PC-3 (cell line): ENCODE data around the gene NECAB2. TPM values are rescaled to one million over a fixed set of nuclear protein-coding genes. Genes with fewer than 3 reads are reported as not detected.

Experiments
- ATAC-seq: fragments of 200-7000 bp; cut with Tn5 transposase; 2 replicates; pipeline ENCODE4 v1.9.1; 2020; ENCODE audit warnings: mild to moderate bottlenecking, moderate library complexity
- BruUV-seq: library from RNA; stranded (reverse); fragments of 400-500 nt; replicated peaks from 2 replicates; lab custom pipeline; 2021; lab: Mats Ljungman, UMichigan
- CTCF ChIA-PET: fragments of 300-600 bp; sonication (Branson Sonifier 250); formaldehyde crosslinking; loops from one replicate; lab custom pipeline; 2022; ENCODE audit warnings: antibody characterized with exemption; lab: Charles Lee
- POLR2A ChIA-PET: fragments of 300-600 bp; sonication (Branson Sonifier 250); formaldehyde crosslinking; loops from one replicate; lab custom pipeline; 2022; ENCODE audit warnings: antibody characterized with exemption; ENCODE audit not compliant: unreplicated experiment; lab: Charles Lee
- DNase-seq: peaks from one replicate; pipeline ENCODE4 v3.0.0-alpha.2; 2015
- H2AFZ ChIP-seq: fragments of 300-600 bp; sonication (generic); 2 replicates; pipeline ENCODE4 v1.6.0; 2016; ENCODE audit warnings: antibody characterized with exemption, low read length
- H3F3A ChIP-seq: fragments of 300-600 bp; sonication (generic); one replicate; pipeline ENCODE4 v1.6.0; 2017; ENCODE audit warnings: antibody characterized with exemption, low read length, control low read depth, mild to moderate bottlenecking; ENCODE audit not compliant: unreplicated experiment
- H3K27ac ChIP-seq: fragments of 300-600 bp; sonication (generic); 2 replicates; pipeline ENCODE4 v1.5.1; 2016; ENCODE audit warnings: mild to moderate bottlenecking, low read length
- H3K27me3 ChIP-seq: fragments of 300-600 bp; sonication (generic); 2 replicates; pipeline ENCODE4 v1.6.1; 2016; ENCODE audit warnings: low read length, mixed read lengths
- H3K36me3 ChIP-seq: fragments of 300-600 bp; sonication (generic); 2 replicates; pipeline ENCODE4 v1.6.1; 2016; ENCODE audit warnings: low read depth, mixed run types, low read length, mixed read lengths
- H3K4me1 ChIP-seq: fragments of 300-600 bp; sonication (generic); 2 replicates; pipeline ENCODE4 v1.5.1; 2016; ENCODE audit warnings: low read length; ENCODE audit not compliant: insufficient read depth
- H3K4me2 ChIP-seq: fragments of 300-600 bp; sonication (generic); 2 replicates; pipeline ENCODE4 v1.6.0; 2016; ENCODE audit warnings: low read length
- H3K4me3 ChIP-seq: fragments of 300-600 bp; sonication (generic); 2 replicates; pipeline ENCODE4 v1.5.1; 2016; ENCODE audit warnings: mild to moderate bottlenecking, low read length, mixed read lengths
- H3K79me2 ChIP-seq: fragments of 300-600 bp; sonication (generic); 2 replicates; pipeline ENCODE4 v1.6.1; 2017; ENCODE audit warnings: low read length, mixed read lengths
- H3K9ac ChIP-seq: fragments of 300-600 bp; sonication (generic); 2 replicates; pipeline ENCODE4 v1.6.0; 2016; ENCODE audit warnings: mild to moderate bottlenecking, low read length
- H3K9me2 ChIP-seq: fragments of 300-600 bp; sonication (generic); replicated peaks from 2 replicates; pipeline ENCODE4 v1.6.1; 2016; ENCODE audit warnings: mixed run types, low read length, mixed read lengths
- H3K9me3 ChIP-seq: fragments of 300-600 bp; sonication (generic); 2 replicates; pipeline ENCODE4 v1.6.1; 2016; ENCODE audit warnings: low read length, mixed read lengths
- H4K20me1 ChIP-seq: fragments of 300-600 bp; sonication (generic); 2 replicates; pipeline ENCODE4 v1.6.1; 2016; ENCODE audit warnings: low read length, mixed read lengths
- EZH2 ChIP-seq: fragments of 300-600 bp; sonication (generic); IDR thresholded peaks from one replicate; pipeline ENCODE4 v1.6.1; 2017; ENCODE audit warnings: antibody characterized with exemption, mild to moderate bottlenecking, low read length; ENCODE audit not compliant: unreplicated experiment
- EZH2phosphoT487 ChIP-seq: fragments of 300-600 bp; sonication (generic); IDR thresholded peaks from 2 replicates; pipeline ENCODE4 v1.6.1; 2018; ENCODE audit warnings: mild to moderate bottlenecking, antibody characterized with exemption, low read length, borderline replicate concordance
- intact Hi-C: fragments of 100-400 bp; cut with micrococcal nuclease; formaldehyde crosslinking; loops from 2 replicates; pipeline ENCODE4 v1.9.0; 2023
- total RNA-seq: library from RNA; depleted of rRNA; stranded (reverse); fragments of >200 nt; gene quantifications from 2 replicates; pipeline ENCODE4 v1.2.3, GENCODE V29; 2014
- TF ChIP-seq, protein P1 (sequence below): fragments of 300-600 bp; sonication (generic); conservative IDR thresholded peaks from 2 replicates; pipeline ENCODE4 v1.5.1; 2017; ENCODE audit warnings: antibody characterized with exemption, low read depth, mild to moderate bottlenecking, low read length

The NECAB2 gene
- total RNA-seq, 1 experiment from 2014 or later, result 0.22 TPM

DNA sequence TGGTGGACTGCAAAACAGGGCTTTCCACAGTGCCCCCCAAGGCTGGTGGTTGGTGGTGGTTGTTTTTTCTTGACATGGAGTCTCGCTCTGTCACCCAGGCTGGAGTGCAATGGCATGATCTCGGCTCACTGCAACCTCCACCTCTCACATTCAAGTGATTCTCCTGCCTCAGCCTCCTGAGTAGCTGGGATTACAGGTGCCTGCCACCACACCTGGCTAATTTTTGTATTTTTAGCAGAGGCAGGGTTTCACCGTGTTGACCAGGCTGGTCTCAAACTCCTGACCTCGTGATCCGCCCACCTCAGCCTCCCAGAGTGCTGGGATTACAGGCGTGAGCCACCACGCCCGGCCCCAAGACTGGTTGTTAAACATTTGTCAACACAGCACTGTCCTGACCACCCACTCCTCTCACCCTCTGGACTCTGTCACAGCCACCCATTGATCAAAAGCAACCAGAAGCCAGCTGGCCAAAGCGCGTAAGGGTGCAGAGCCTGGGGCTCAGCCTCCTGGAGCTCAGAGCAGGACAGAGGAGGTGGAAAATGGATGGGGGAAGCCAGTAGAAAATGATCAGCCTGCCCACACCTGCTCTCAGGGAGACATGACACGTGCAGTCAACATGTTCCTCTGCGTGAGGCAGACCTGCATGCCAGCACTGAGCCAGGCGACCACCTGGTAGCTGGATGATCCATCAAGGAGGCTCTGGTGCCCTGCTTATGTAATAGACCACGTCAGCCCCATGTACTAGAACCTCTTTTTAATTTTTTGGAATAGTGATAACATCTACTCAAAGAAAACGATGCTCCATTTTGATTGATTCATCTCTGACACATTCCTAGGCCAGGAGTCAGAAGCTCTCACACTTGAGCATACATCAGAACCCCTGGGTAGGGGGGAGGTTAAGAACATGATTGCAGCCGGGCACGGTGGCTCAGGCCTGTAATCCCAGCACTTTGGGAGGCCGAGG, 29.8 kb upstream of the NECAB2 start:
- Histone ChIP-seq H3K4me2 (no peak overlapping the region), H4K20me1 (no peaks in the 10 kb centered on the region), H3K4me3 (no peak overlapping the region), H3F3A (no peaks in the 10 kb centered on the region), H2AFZ (no peak overlapping the region), H3K79me2 (no peaks in the 10 kb centered on the region), H3K9ac (no peak overlapping the region), H3K27ac (no peak overlapping the region), H3K4me1 (no peaks in the 10 kb centered on the region), H3K27me3 (no peaks in the 10 kb centered on the region), H3K9me3 (no peaks in the 10 kb centered on the region), H3K36me3 (no peaks in the 10 kb centered on the region), H3K9me2 (no peaks in the 10 kb centered on the region)
- intact Hi-C loops, result no loop called here
- ChIA-PET POLR2A (no interaction called here), CTCF (no interaction called here)
- ATAC-seq (no peak), DNase-seq (no peak)
- BruUV-seq, result no TSS peak
- no peak for TF ChIP-seq EZH2
- TF ChIP-seq, protein P1, sequence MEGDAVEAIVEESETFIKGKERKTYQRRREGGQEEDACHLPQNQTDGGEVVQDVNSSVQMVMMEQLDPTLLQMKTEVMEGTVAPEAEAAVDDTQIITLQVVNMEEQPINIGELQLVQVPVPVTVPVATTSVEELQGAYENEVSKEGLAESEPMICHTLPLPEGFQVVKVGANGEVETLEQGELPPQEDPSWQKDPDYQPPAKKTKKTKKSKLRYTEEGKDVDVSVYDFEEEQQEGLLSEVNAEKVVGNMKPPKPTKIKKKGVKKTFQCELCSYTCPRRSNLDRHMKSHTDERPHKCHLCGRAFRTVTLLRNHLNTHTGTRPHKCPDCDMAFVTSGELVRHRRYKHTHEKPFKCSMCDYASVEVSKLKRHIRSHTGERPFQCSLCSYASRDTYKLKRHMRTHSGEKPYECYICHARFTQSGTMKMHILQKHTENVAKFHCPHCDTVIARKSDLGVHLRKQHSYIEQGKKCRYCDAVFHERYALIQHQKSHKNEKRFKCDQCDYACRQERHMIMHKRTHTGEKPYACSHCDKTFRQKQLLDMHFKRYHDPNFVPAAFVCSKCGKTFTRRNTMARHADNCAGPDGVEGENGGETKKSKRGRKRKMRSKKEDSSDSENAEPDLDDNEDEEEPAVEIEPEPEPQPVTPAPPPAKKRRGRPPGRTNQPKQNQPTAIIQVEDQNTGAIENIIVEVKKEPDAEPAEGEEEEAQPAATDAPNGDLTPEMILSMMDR, result no peak
- TF ChIP-seq EZH2phosphoT487, result no peak

DNA sequence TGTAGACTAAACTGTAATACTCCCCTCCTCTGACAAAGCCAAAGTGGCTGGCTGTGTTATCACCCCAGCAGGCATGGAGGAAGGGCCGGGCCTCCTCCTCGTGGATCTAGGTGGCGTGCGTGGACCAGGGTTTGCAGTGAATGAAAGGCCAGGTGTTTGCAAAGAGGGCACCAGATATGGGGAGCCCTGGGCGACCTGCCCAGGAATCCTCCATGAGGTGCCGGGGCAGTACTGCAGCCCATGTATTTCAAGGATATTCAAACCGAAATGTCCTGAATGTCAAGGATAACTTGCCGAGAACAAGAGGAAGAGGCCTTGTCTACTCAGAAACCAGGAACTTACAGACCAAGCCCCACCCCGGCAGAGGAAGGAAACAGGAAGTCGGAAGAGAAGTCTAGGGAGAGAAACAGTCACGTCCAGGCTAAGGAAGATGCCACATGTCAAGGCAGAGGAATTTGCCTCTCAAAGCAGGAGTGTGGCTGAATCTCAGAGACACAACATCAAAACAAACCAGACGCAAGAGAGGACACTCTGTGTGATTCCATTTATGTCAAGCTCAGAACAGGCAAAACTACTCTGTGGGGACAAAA, 28.7 kb upstream of the NECAB2 start:
- ChIA-PET POLR2A (no interaction called here), CTCF (no interaction called here)
- Histone ChIP-seq H2AFZ (no peak overlapping the region), H3K4me1 (no peaks in the 10 kb centered on the region), H4K20me1 (no peaks in the 10 kb centered on the region), H3K4me3 (no peak overlapping the region), H3K9me3 (no peaks in the 10 kb centered on the region), H3K9me2 (no peaks in the 10 kb centered on the region), H3F3A (no peaks in the 10 kb centered on the region), H3K27ac (no peak overlapping the region), H3K9ac (no peak overlapping the region), H3K79me2 (no peaks in the 10 kb centered on the region), H3K36me3 (no peaks in the 10 kb centered on the region), H3K27me3 (no peaks in the 10 kb centered on the region), H3K4me2 (no peak overlapping the region)
- no peak for ATAC-seq
- no peak for DNase-seq
- BruUV-seq, result no TSS peak
- TF ChIP-seq EZH2phosphoT487 (no peak), EZH2 (no peak)
- TF ChIP-seq, protein P1, result no peak
- intact Hi-C loops, result no loop called here

- ChIA-PET CTCF (no interaction called here), POLR2A (no interaction called here)
- Histone ChIP-seq H3K9me2 (no peaks in the 10 kb centered on the region), H3K79me2 (no peaks in the 10 kb centered on the region), H3K27ac (no peak overlapping the region), H3K27me3 (no peaks in the 10 kb centered on the region), H3K4me1 (no peaks in the 10 kb centered on the region), H3K9ac (no peak overlapping the region), H2AFZ (no peak overlapping the region), H3K4me2 (no peak overlapping the region), H3K36me3 (no peaks in the 10 kb centered on the region), H3K9me3 (no peaks in the 10 kb centered on the region), H3K4me3 (no peak overlapping the region), H4K20me1 (no peaks in the 10 kb centered on the region), H3F3A (no peaks in the 10 kb centered on the region)
- no peak for DNase-seq
- intact Hi-C loops, result no loop called here
- ATAC-seq, result no peak
- TF ChIP-seq EZH2phosphoT487, result no peak
- BruUV-seq, result no TSS peak
Measured at GRCh38 chr16:83940119-83940518, 27.9 kb upstream of the NECAB2 start.
